22Rv1 (cell line): Measurements from ENCODE around the gene ZNF343.

Source experiments
- ZFX ChIP-seq: fragments of 450-650 bp; IDR thresholded peaks from 2 replicates; pipeline ENCODE4 v1.6.1; 2017; ENCODE audit warnings: antibody characterized with exemption, borderline replicate concordance
- TF ChIP-seq, protein P1 (sequence below): fragments of 450-650 bp; IDR thresholded peaks from 2 replicates; pipeline ENCODE4 v1.5.1; 2017; ENCODE audit warnings: mild to moderate bottlenecking

DNA sequence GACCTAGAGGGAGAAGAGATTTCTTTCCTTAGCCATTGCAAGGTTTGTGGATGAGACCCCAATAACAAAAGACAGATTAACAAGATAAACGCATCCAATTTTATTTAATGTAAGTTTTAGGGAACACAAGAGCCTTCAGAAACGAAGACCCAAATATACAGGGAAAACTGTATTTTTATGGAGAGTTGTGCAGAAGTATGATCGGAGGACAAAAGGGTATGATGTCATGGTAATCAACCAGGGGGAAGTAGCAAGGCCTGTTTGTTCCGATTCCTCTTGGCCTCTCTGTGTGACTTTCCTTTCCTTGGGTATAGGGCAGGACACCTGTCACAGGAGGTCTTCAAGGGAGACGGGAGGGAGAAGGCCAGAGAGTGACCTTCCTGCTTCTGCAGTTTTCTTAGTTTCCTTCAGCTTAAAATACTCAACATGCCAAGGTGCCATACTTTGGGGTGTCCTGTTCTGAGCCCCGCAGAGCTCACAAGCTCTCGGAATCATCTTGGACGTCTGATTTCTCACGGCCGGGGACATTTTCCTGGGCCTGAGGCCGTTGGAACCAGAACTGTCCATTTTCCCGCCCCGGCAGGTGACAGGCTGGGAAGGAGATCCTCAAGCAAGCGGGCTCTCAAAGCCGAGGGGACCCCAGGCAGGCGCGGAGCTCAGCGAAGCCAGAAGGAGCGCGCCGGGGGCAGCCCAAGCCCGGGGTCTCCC lies 49.3 kb upstream of the ZNF343 start:
- TF ChIP-seq, protein P1, sequence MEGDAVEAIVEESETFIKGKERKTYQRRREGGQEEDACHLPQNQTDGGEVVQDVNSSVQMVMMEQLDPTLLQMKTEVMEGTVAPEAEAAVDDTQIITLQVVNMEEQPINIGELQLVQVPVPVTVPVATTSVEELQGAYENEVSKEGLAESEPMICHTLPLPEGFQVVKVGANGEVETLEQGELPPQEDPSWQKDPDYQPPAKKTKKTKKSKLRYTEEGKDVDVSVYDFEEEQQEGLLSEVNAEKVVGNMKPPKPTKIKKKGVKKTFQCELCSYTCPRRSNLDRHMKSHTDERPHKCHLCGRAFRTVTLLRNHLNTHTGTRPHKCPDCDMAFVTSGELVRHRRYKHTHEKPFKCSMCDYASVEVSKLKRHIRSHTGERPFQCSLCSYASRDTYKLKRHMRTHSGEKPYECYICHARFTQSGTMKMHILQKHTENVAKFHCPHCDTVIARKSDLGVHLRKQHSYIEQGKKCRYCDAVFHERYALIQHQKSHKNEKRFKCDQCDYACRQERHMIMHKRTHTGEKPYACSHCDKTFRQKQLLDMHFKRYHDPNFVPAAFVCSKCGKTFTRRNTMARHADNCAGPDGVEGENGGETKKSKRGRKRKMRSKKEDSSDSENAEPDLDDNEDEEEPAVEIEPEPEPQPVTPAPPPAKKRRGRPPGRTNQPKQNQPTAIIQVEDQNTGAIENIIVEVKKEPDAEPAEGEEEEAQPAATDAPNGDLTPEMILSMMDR: no peak
- no peak for TF ChIP-seq ZFX
